Activated CD4-positive, alpha-beta T cell treated with anti-CD3 and anti-CD28 coated beads, Interleukin-10, Interleukin-2, amounts not matched to agents 100 ng/mL and 50 ng/mL, durations not matched to agents 16 hours and 8 hours (primary cell): ENCODE measurements around the gene SUPT6H.

Experiments used
- DNase-seq: peaks from one replicate; pipeline ENCODE4 v3.0.0-alpha.2; 2020

SUPT6H gene

GRCh38 chr17:28740406-28741357 is 78.7 kb downstream of the SUPT6H start:
- DNase-seq, result no peak

GRCh38 chr17:28741358-28742349 is 79.6 kb downstream of the SUPT6H start:
- DNase-seq, result no peak

GRCh38 chr17:28743243-28744103 is 81.5 kb downstream of the SUPT6H start, which contains the start of gene TRAF4:
TSS of gene TRAF4 (plus strand) at chr17:28744011. CDS start at chr17:28744113, 102 bp downstream.
- DNase-seq, result peak; percentile 85

- DNase-seq, result peak; percentile 79
These were observed 82.3 kb downstream of the SUPT6H start for GRCh38 chr17:28744104-28744971.

- DNase-seq, result peak; percentile 46
These were observed 83.2 kb downstream of the SUPT6H start for GRCh38 chr17:28744972-28745785.

- DNase-seq, result no peak
These were observed 83.9 kb downstream of the SUPT6H start for GRCh38 chr17:28745786-28746411.

- no peak for DNase-seq
These were observed 84.6 kb downstream of the SUPT6H start for GRCh38 chr17:28746611-28747050.

GRCh38 chr17:28747051-28747691 is 85.2 kb downstream of the SUPT6H start:
- DNase-seq, result no peak

- DNase-seq, result no peak
These were observed 86.1 kb downstream of the SUPT6H start for GRCh38 chr17:28747801-28748750.

- DNase-seq, result no peak
These were observed 87.0 kb downstream of the SUPT6H start for GRCh38 chr17:28748852-28749515.

- no peak for DNase-seq
These were observed 87.6 kb downstream of the SUPT6H start for GRCh38 chr17:28749516-28750177.

GRCh38 chr17:28750178-28751047 is 88.4 kb downstream of the SUPT6H start:
- DNase-seq, result peak; percentile 94

- DNase-seq, result no peak
These were observed 89.8 kb downstream of the SUPT6H start for GRCh38 chr17:28751600-28752366.
